COLO829 (cell line): ENCODE data around the gene LRP3.
"Not testable (repeated sequence)": the region's sequence is repeated elsewhere in the genome, so short reads cannot be mapped to it uniquely, and the experiment has no call there.

ENCODE experiments used
- DNase-seq: peaks from one replicate; pipeline ENCODE4 v3.0.0; 2012; ENCODE audit warnings: low spot score

LRP3 gene

GRCh38 chr19:33193865-33194362, at the start of gene LRP3:
Gene LRP3 (plus strand): TSS chr19:33194330. CDS start chr19:33194786, 456 bp downstream.
- no peak for DNase-seq

- no peak for DNase-seq
Observed at GRCh38 chr19:33146209-33146608, 47.9 kb upstream of the LRP3 start.

- DNase-seq = no peak
Observed at GRCh38 chr19:33147538-33147937, 46.6 kb upstream of the LRP3 start.

- DNase-seq = no peak
Observed at GRCh38 chr19:33150852-33151518, 43.1 kb upstream of the LRP3 start.

- DNase-seq = no peak
Observed at GRCh38 chr19:33152176-33152575, 42.0 kb upstream of the LRP3 start.

- not testable (repeated sequence) for DNase-seq
Observed at GRCh38 chr19:33152625-33153024, 41.5 kb upstream of the LRP3 start.

GRCh38 chr19:33154313-33154712, 39.8 kb upstream of the LRP3 start:
- DNase-seq = not testable (repeated sequence)

- no peak for DNase-seq
Observed at GRCh38 chr19:33156334-33156733, 37.8 kb upstream of the LRP3 start.

- no peak for DNase-seq
Observed at GRCh38 chr19:33157906-33158305, 36.2 kb upstream of the LRP3 start.

- no peak for DNase-seq
Observed at GRCh38 chr19:33158365-33158764, 35.8 kb upstream of the LRP3 start.

GRCh38 chr19:33159149-33159548, 35.0 kb upstream of the LRP3 start:
- no peak for DNase-seq

- DNase-seq = no peak
Observed at GRCh38 chr19:33159893-33160292, 34.2 kb upstream of the LRP3 start.

- DNase-seq = no peak
Observed at GRCh38 chr19:33161201-33161600, 32.9 kb upstream of the LRP3 start.

GRCh38 chr19:33163481-33163880, 30.6 kb upstream of the LRP3 start:
- DNase-seq = no peak

- not testable (repeated sequence) for DNase-seq
Observed at GRCh38 chr19:33166037-33166436, 28.1 kb upstream of the LRP3 start.

GRCh38 chr19:33167438-33167837, 26.7 kb upstream of the LRP3 start:
- no peak for DNase-seq

- DNase-seq = no peak
Observed at GRCh38 chr19:33168528-33168927, 25.6 kb upstream of the LRP3 start.

GRCh38 chr19:33171222-33171795, 22.8 kb upstream of the LRP3 start:
- DNase-seq = peak; percentile 50

GRCh38 chr19:33171916-33172359, 22.2 kb upstream of the LRP3 start:
- no peak for DNase-seq

GRCh38 chr19:33174186-33174585, 19.9 kb upstream of the LRP3 start:
- no peak for DNase-seq

GRCh38 chr19:33175156-33175782, 18.9 kb upstream of the LRP3 start:
- no peak for DNase-seq

- no peak for DNase-seq
Observed at GRCh38 chr19:33175886-33176669, 18.1 kb upstream of the LRP3 start.
